ENCODE results near the gene ZBTB22. TPM values are rescaled to one million over a fixed set of nuclear protein-coding genes. Genes with fewer than 3 reads are reported as not detected.

Gene ZBTB22
- total RNA-seq, 5 donors from 2014 or later (not counting 1 experiment from before 2014, with no cell fraction given): 17.6 to 32.0 (median 26.3) TPM

- CTCF ChIA-PET: interaction anchor here in 1 of 2 donors (0.7 kb wide), 2 partner anchors 376 to 762 kb away, joined by 3 to 5 read pairs; no protein-coding TSS in a partner anchor
Measured at GRCh38 chr6:33335916-33336315, 18.4 kb upstream of the ZBTB22 start.

GRCh38 chr6:33333666-33334065 is 16.1 kb upstream of the ZBTB22 start:
- H3K4me3 Mint-ChIP-seq: no peak overlapping the region
- Histone ChIP-seq H3K36me3 (ENCODE audit: control insufficient read depth in 2 of 2, extremely low read depth in 1 of 2, insufficient read depth in 1 of 2, low read length in 1 of 2) (no peaks in the 10 kb centered on the region), H3K9me3 (no peaks in the 10 kb centered on the region), H3K27ac (ENCODE audit: low read length) (no peak overlapping the region), H3K4me3 (ENCODE audit: control insufficient read depth in 1 of 2, extremely low read depth in 1 of 2, low read length in 1 of 2) (no peak overlapping the region), H3K27me3 (replicated peaks in 1 of 2; ENCODE audit: control insufficient read depth in 2 of 2, extremely low read depth in 1 of 2, insufficient read depth in 2 of 2, low read length in 1 of 2) (no peaks in the 10 kb centered on the region), H3K4me1 (ENCODE audit: control insufficient read depth in 1 of 2, extremely low read depth in 1 of 2, insufficient read depth in 2 of 2, low read length in 2 of 2) (peaks cover 3 to 10% of the 10 kb centered on the region in 2 experiments)
- no peak overlapping the region for H3K27ac Mint-ChIP-seq
- ChIA-PET CTCF (interaction anchor here in 1 of 2 donors (0.7 kb wide), 1 partner anchor 40 kb away, joined by 8 read pairs; no protein-coding TSS in a partner anchor), POLR2A (no interaction called here)
- no peaks in the 10 kb centered on the region for H3K27me3 Mint-ChIP-seq
- H3K9me3 Mint-ChIP-seq: no peaks in the 10 kb centered on the region
- no peak for DNase-seq
- no CpG with 5 or more reads among the region's 4 CpGs for WGBS (ENCODE audit: insufficient coverage)
- H3K4me1 Mint-ChIP-seq: peaks cover 2 to 16% (median 8%) of the 10 kb centered on the region in 3 donors
- ATAC-seq (replicated peaks in 1 of 4): no peak
- H3K36me3 Mint-ChIP-seq: no peaks in the 10 kb centered on the region

More at GRCh38 chr6:33335916-33336315, 18.4 kb upstream of the ZBTB22 start:
- H3K9me3 ChIP-seq: no peaks in the 10 kb centered on the region
- WGBS (ENCODE audit: insufficient coverage): 100% methylated on average over 1 of the region's 4 CpGs
- H3K4me3 ChIP-seq (ENCODE audit: control insufficient read depth in 1 of 2, extremely low read depth in 1 of 2, low read length in 1 of 2): no peak overlapping the region
- Mint-ChIP-seq H3K27me3 (no peaks in the 10 kb centered on the region), H3K4me1 (peaks cover 4 to 30% (median 22%) of the 10 kb centered on the region in 3 donors), H3K36me3 (no peaks in the 10 kb centered on the region), H3K9me3 (no peaks in the 10 kb centered on the region), H3K27ac (no peak overlapping the region), H3K4me3 (no peak overlapping the region)
- H3K27ac ChIP-seq (ENCODE audit: low read length): no peak overlapping the region
- no peaks in the 10 kb centered on the region for H3K36me3 ChIP-seq (ENCODE audit: control insufficient read depth in 2 of 2, extremely low read depth in 1 of 2, insufficient read depth in 1 of 2, low read length in 1 of 2)
- ATAC-seq (replicated peaks in 1 of 4) (no peak), DNase-seq (no peak)
- POLR2A ChIA-PET: interaction anchor here in 1 of 2 donors (0.6 kb wide), 1 partner anchor 10 kb away, joined by 9 read pairs; no protein-coding TSS in a partner anchor
- peaks cover 3 to 10% of the 10 kb centered on the region in 2 experiments for H3K4me1 ChIP-seq (ENCODE audit: control insufficient read depth in 1 of 2, extremely low read depth in 1 of 2, insufficient read depth in 2 of 2, low read length in 2 of 2)
- H3K27me3 ChIP-seq (replicated peaks in 1 of 2; ENCODE audit: control insufficient read depth in 2 of 2, extremely low read depth in 1 of 2, insufficient read depth in 2 of 2, low read length in 1 of 2): no peaks in the 10 kb centered on the region

DNA sequence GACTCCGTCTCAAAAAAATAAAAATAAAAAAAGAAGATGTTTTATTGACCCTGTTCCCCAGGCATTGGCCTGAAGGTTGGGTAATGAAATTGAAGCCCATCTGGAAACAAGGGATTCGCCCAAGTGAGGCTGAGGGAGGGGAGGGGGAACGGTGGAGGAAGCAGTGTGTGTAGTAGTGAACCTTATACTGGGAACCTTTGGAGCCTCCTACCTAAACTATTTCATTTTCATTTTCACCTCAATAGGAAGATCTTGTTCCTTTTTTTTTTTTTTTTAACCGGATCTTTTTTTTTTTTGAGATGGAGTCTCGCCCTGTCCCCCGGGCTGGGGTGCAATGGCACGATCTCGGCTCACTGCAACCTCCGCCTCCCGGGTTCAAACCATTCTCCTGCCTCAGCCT is 13.2 kb upstream of the ZBTB22 start:
- Mint-ChIP-seq H3K27ac (no peak overlapping the region), H3K9me3 (no peaks in the 10 kb centered on the region), H3K27me3 (no peaks in the 10 kb centered on the region), H3K4me1 (peaks cover 2 to 18% (median 8%) of the 10 kb centered on the region in 3 donors), H3K36me3 (no peaks in the 10 kb centered on the region), H3K4me3 (no peak overlapping the region)
- H3K27me3 ChIP-seq (replicated peaks in 1 of 2; ENCODE audit: control insufficient read depth in 2 of 2, extremely low read depth in 1 of 2, insufficient read depth in 2 of 2, low read length in 1 of 2): no peaks in the 10 kb centered on the region
- no peaks in the 10 kb centered on the region for H3K9me3 ChIP-seq
- peaks cover 3 to 10% of the 10 kb centered on the region in 2 experiments for H3K4me1 ChIP-seq (ENCODE audit: control insufficient read depth in 1 of 2, extremely low read depth in 1 of 2, insufficient read depth in 2 of 2, low read length in 2 of 2)
- no peak overlapping the region for H3K4me3 ChIP-seq (ENCODE audit: control insufficient read depth in 1 of 2, extremely low read depth in 1 of 2, low read length in 1 of 2)
- CTCF ChIA-PET: no interaction called here
- ATAC-seq (replicated peaks in 1 of 4) (no peak), DNase-seq (no peak)
- 84% methylated on average over 7 of the region's 10 CpGs for WGBS (ENCODE audit: insufficient coverage)
- no peak overlapping the region for H3K27ac ChIP-seq (ENCODE audit: low read length)
- POLR2A ChIA-PET: no interaction called here
- no peaks in the 10 kb centered on the region for H3K36me3 ChIP-seq (ENCODE audit: control insufficient read depth in 2 of 2, extremely low read depth in 1 of 2, insufficient read depth in 1 of 2, low read length in 1 of 2)

DNA sequence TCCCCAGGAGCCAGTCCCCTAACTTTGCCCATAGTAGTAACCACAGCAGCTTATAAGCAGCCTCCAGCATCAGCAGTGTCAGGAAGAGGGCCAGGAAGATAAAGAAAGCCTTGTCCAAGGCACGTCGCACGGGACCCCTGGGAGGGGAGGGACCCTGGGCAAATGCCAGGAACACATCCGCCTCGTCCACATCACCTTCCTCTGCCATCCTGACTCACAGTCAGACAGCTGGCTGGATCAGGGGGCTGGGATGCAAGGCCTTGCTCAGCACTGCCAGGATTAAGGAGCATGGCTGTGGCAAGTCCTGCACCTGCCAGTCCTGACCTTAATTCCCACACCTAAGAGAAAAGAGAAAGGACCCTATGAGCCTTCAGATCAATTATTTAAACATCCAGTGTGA is 11.5 kb upstream of the ZBTB22 start:
- H3K4me3 ChIP-seq (ENCODE audit: control insufficient read depth in 1 of 2, extremely low read depth in 1 of 2, low read length in 1 of 2): no peak overlapping the region
- peaks cover 6% of the 10 kb centered on the region in 2 experiments for H3K4me1 ChIP-seq (ENCODE audit: control insufficient read depth in 1 of 2, extremely low read depth in 1 of 2, insufficient read depth in 2 of 2, low read length in 2 of 2)
- WGBS (ENCODE audit: insufficient coverage): no CpG with 5 or more reads among the region's 5 CpGs
- ChIA-PET POLR2A (interaction anchor here in 1 of 2 donors (0.5 to 0.6 kb wide), 2 partner anchors 428 to 429 kb away, joined by 3 read pairs; no protein-coding TSS in a partner anchor), CTCF (interaction anchor here in 1 of 2 donors (0.6 kb wide), 1 partner anchor 100 kb away, joined by 7 read pairs; no protein-coding TSS in a partner anchor)
- H3K9me3 ChIP-seq: no peaks in the 10 kb centered on the region
- Mint-ChIP-seq H3K4me3 (no peak overlapping the region), H3K36me3 (no peaks in the 10 kb centered on the region), H3K4me1 (peaks cover 2 to 13% (median 3%) of the 10 kb centered on the region in 3 donors), H3K27ac (peak overlapping the region in 1 of 2 donors; percentile 75), H3K9me3 (no peaks in the 10 kb centered on the region), H3K27me3 (no peaks in the 10 kb centered on the region)
- H3K36me3 ChIP-seq (ENCODE audit: control insufficient read depth in 2 of 2, extremely low read depth in 1 of 2, insufficient read depth in 1 of 2, low read length in 1 of 2): no peaks in the 10 kb centered on the region
- DNase-seq (no peak), ATAC-seq (replicated peaks in 1 of 4) (no peak)
- H3K27me3 ChIP-seq (replicated peaks in 1 of 2; ENCODE audit: control insufficient read depth in 2 of 2, extremely low read depth in 1 of 2, insufficient read depth in 2 of 2, low read length in 1 of 2): no peaks in the 10 kb centered on the region
- H3K27ac ChIP-seq (ENCODE audit: low read length): no peak overlapping the region

GRCh38 chr6:33324125-33324524 is 6.6 kb upstream of the ZBTB22 start:
- DNase-seq (no peak), ATAC-seq (replicated peaks in 1 of 4) (no peak)
- Histone ChIP-seq H3K27ac (ENCODE audit: low read length) (peak overlapping the region; percentile 87), H3K9me3 (no peaks in the 10 kb centered on the region), H3K4me3 (ENCODE audit: control insufficient read depth in 1 of 2, extremely low read depth in 1 of 2, low read length in 1 of 2) (peak overlapping the region; percentile 94 to 97), H3K4me1 (ENCODE audit: control insufficient read depth in 1 of 2, extremely low read depth in 1 of 2, insufficient read depth in 2 of 2, low read length in 2 of 2) (peaks cover 30 to 42% of the 10 kb centered on the region in 2 experiments), H3K36me3 (ENCODE audit: control insufficient read depth in 2 of 2, extremely low read depth in 1 of 2, insufficient read depth in 1 of 2, low read length in 1 of 2) (peaks cover 6 to 25% of the 10 kb centered on the region in 2 donors), H3K27me3 (replicated peaks in 1 of 2; ENCODE audit: control insufficient read depth in 2 of 2, extremely low read depth in 1 of 2, insufficient read depth in 2 of 2, low read length in 1 of 2) (no peaks in the 10 kb centered on the region)
- CTCF ChIA-PET: interaction anchor here in 1 of 2 donors (0.7 kb wide), 1 partner anchor 130 kb away, joined by 3 read pairs; the partner anchor contains the start of gene ZBTB9
- Mint-ChIP-seq H3K4me3 (peak overlapping the region; percentile 96 to 100 (median 99)), H3K9me3 (no peaks in the 10 kb centered on the region), H3K27ac (peak overlapping the region; percentile 97 to 98), H3K27me3 (no peaks in the 10 kb centered on the region), H3K4me1 (peaks cover 42 to 50% (median 48%) of the 10 kb centered on the region in 3 donors), H3K36me3 (peaks cover 25% of the 10 kb centered on the region)
- POLR2A ChIA-PET: interaction anchor here (0.6 to 1.1 kb wide), 4 partner anchors 17 to 1731 kb away, joined by 3 to 9 read pairs (median 7); no protein-coding TSS in a partner anchor
- no CpG with 5 or more reads among the region's 7 CpGs for WGBS (ENCODE audit: insufficient coverage)

- Mint-ChIP-seq H3K27ac (peak overlapping the region; percentile 97 to 98), H3K4me3 (peak overlapping the region; percentile 96 to 100 (median 99)), H3K4me1 (peaks cover 47 to 55% (median 53%) of the 10 kb centered on the region in 3 donors), H3K27me3 (no peaks in the 10 kb centered on the region), H3K9me3 (no peaks in the 10 kb centered on the region), H3K36me3 (peaks cover 30% of the 10 kb centered on the region)
- ATAC-seq (replicated peaks in 1 of 4): no peak
- Histone ChIP-seq H3K4me1 (ENCODE audit: control insufficient read depth in 1 of 2, extremely low read depth in 1 of 2, insufficient read depth in 2 of 2, low read length in 2 of 2) (peaks cover 35 to 47% of the 10 kb centered on the region in 2 experiments), H3K9me3 (no peaks in the 10 kb centered on the region), H3K36me3 (ENCODE audit: control insufficient read depth in 2 of 2, extremely low read depth in 1 of 2, insufficient read depth in 1 of 2, low read length in 1 of 2) (peaks cover 11 to 30% of the 10 kb centered on the region in 2 donors), H3K27ac (ENCODE audit: low read length) (peak overlapping the region; percentile 87), H3K27me3 (replicated peaks in 1 of 2; ENCODE audit: control insufficient read depth in 2 of 2, extremely low read depth in 1 of 2, insufficient read depth in 2 of 2, low read length in 1 of 2) (no peaks in the 10 kb centered on the region), H3K4me3 (ENCODE audit: control insufficient read depth in 1 of 2, extremely low read depth in 1 of 2, low read length in 1 of 2) (peak overlapping the region; percentile 94 to 97)
- ChIA-PET POLR2A (interaction anchor here (0.6 to 1.1 kb wide), 5 partner anchors 17 to 1730 kb away, joined by 3 to 9 read pairs (median 6); no protein-coding TSS in a partner anchor), CTCF (interaction anchor here in 1 of 2 donors (0.7 kb wide), 1 partner anchor 131 kb away, joined by 3 read pairs; the partner anchor contains the start of gene ZBTB9)
- no peak for DNase-seq
- WGBS (ENCODE audit: insufficient coverage): no CpG with 5 or more reads among the region's 12 CpGs
Measured at GRCh38 chr6:33323623-33323948, 6.0 kb upstream of the ZBTB22 start.
